Heart right ventricle (tissue), 16 donors: ENCODE results near the gene WIPF1. TPM values are rescaled to one million over a fixed set of nuclear protein-coding genes. Genes with fewer than 3 reads are reported as not detected.

Experiments
- ATAC-seq, 8 donors: fragments of 200-7000 bp; cut with Tn5 transposase; one replicate each; pipeline ENCODE4 v1.9.1; 2020; ENCODE audit warnings: mild to moderate bottlenecking in 8 of 8, moderate library complexity in 8 of 8, moderate number of reproducible peaks in 1 of 8
- DNase-seq, 2 donors: peaks; one replicate each; pipeline ENCODE4 v3.0.0-alpha.2; 2020
- H3K27ac ChIP-seq, 10 donors: fragments of 200-600 bp; sonication (generic) in 2 of 10; one replicate each; pipeline versions ENCODE4 v1.5.0 to v1.8.0; 2020 to 2022; ENCODE audit warnings: mild to moderate bottlenecking in 3 of 10
- H3K27me3 ChIP-seq, 7 donors: fragments of 200-600 bp; one replicate each; pipeline ENCODE4 v1.8.0; 2021 to 2022; ENCODE audit warnings: mild to moderate bottlenecking in 2 of 7
- H3K36me3 ChIP-seq, 9 donors: fragments of 200-600 bp; sonication (generic) in 1 of 9; one replicate each; pipeline versions ENCODE4 v1.5.0 to v1.8.0; 2020 to 2022; ENCODE audit warnings: mild to moderate bottlenecking in 2 of 9
- H3K4me1 ChIP-seq, 9 donors: fragments of 200-600 bp; sonication (generic) in 1 of 9; one replicate each; pipeline versions ENCODE4 v1.5.0 to v1.8.0; 2020 to 2022; ENCODE audit warnings: mild to moderate bottlenecking in 4 of 9
- H3K4me3 ChIP-seq, 10 donors: fragments of 200-600 bp; sonication (generic) in 2 of 10; one replicate each; pipeline versions ENCODE4 v1.5.0 to v1.8.0; 2020 to 2022; ENCODE audit warnings: mild to moderate bottlenecking in 7 of 10, moderate library complexity in 2 of 10
- H3K9me3 ChIP-seq, 11 donors: fragments of 200-600 bp in 10 of 11; sonication (generic) in 2 of 11; one replicate each; pipeline versions ENCODE4 v1.5.0 to v1.8.0; 2013 to 2022; ENCODE audit warnings: mild to moderate bottlenecking in 2 of 11, control low read depth in 1 of 11, moderate library complexity in 1 of 11
- WGBS, 2 donors: extraction: QIAGEN DNeasy Blood & Tissue Kit; methylation state at CpG; one replicate each; pipeline ENCODE4 v1.1.7; 2013; ENCODE audit warnings: inconsistent platforms in 1 of 2; 5-methylcytosine and 5-hydroxymethylcytosine counted together
- intact Hi-C, 10 donors: fragments of 100-400 bp; cut with DNase I; formaldehyde crosslinking; loops; one replicate each; pipeline versions ENCODE4 v1.11.1 to v1.14.2; 2022
- polyA plus RNA-seq, 2 donors: library from polyadenylated mRNA; stranded (reverse); fragments of 200-250 nt; gene quantifications; one replicate each; pipeline ENCODE4 v1.2.3, GENCODE V29; 2013
- total RNA-seq, 10 donors: library from RNA; stranded (reverse); fragmentation: NEBNext Ultra II Directional in 3 of 10; extraction: Animal tissue kit (Norgen Biotek cat#: 25700) in 3 of 10; gene quantifications; one replicate each; pipeline versions ENCODE4 v1.2.1 to v1.2.4, GENCODE V29; 2021 to 2023
- TF ChIP-seq, protein P1 (sequence below), 9 donors: fragments of 200-600 bp; sonication (generic) in 2 of 9; IDR thresholded peaks; one replicate each; pipeline versions ENCODE4 v1.5.0 to v1.8.0; 2021 to 2022; ENCODE audit warnings: antibody characterized with exemption in 9 of 9, mild to moderate bottlenecking in 5 of 9, moderate library complexity in 1 of 9
- donor health status: Arrhythmogenic right ventricular cardiomyopathy.
- donor health status: ischemic (EF 13 %, LVEDD 7.1; RV severe dilation, severe dysfunction).
- donor health status: healthy with polysubstance abuse.
- donor health status: DM: no; HTN: yes; CAD: no.
- donor health status: DM: no; HTN: no; CAD: no.
- donor health status: ischemic (EF 25% LVEDD 6.9; RV normal size, moderate dysfunction).
- donor health status: ischemic (EF 25% LVEDD 5.7; RV mildly dilated, moderate dysfunction).
- donor health status: healthy.
- donor health status: DM: yes; HTN: yes; CAD: no.
- donor health status: Ischemic cardiomyopathy.
- donor health status: ischemic (EF 35%, LVEDD 5.7; RV mildly dilated, moderate dysfunction).
- donor health status: nonischemic (EF 11% LVEDD 7.7; RV severe dilation, severe dysfunction).
- donor health status: DM: yes; HTN: yes; CAD: no.
- donor health status: PGD.
- donor health status: ischemic (EF 29% LVEDD 5.4; RV normal size, mild dysfunction).
- donor health status: nonischemic (EF 23%, LVEDD 6.1; RV moderate dilation, normal function).

WIPF1 gene
- total and polyA plus RNA-seq, 12 donors: 9.1 to 48.1 (median 15.6) TPM

DNA sequence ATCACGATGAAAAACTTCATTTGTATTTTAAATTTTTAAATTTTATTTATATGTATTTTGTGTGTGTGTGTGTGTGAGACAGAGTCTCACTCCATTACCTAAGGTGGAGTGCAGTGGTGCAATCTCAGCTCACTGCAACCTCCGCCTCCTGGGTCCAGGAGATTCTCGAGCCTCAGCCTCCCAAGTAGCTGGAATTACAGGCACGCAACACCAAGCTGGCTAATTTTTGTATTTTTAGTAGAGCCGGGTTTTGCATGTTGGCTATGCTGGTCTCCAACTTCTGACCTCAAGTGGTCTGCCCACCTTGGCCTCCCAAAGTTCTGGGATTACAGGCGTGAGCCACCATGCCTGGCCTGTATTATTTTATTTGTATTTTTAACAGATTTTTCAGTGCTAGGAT is 45.8 kb upstream of the WIPF1 start:
- Histone ChIP-seq H3K4me3 (no peak overlapping the region), H3K9me3 (peaks cover 0 to 17% (median 0%) of the 10 kb centered on the region in 11 donors), H3K4me1 (peaks cover 0 to 4% (median 0%) of the 10 kb centered on the region in 9 donors), H3K27ac (no peak overlapping the region), H3K36me3 (peaks cover 0 to 14% (median 0%) of the 10 kb centered on the region in 9 donors), H3K27me3 (no peaks in the 10 kb centered on the region)
- intact Hi-C loops: no loop called here
- DNase-seq (no peak), ATAC-seq (no peak)
- WGBS, 2 donors: 97 to 98% methylated on average over 6 of the region's 6 CpGs
- TF ChIP-seq, protein P1, sequence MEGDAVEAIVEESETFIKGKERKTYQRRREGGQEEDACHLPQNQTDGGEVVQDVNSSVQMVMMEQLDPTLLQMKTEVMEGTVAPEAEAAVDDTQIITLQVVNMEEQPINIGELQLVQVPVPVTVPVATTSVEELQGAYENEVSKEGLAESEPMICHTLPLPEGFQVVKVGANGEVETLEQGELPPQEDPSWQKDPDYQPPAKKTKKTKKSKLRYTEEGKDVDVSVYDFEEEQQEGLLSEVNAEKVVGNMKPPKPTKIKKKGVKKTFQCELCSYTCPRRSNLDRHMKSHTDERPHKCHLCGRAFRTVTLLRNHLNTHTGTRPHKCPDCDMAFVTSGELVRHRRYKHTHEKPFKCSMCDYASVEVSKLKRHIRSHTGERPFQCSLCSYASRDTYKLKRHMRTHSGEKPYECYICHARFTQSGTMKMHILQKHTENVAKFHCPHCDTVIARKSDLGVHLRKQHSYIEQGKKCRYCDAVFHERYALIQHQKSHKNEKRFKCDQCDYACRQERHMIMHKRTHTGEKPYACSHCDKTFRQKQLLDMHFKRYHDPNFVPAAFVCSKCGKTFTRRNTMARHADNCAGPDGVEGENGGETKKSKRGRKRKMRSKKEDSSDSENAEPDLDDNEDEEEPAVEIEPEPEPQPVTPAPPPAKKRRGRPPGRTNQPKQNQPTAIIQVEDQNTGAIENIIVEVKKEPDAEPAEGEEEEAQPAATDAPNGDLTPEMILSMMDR (IDR thresholded peaks at IDR 0.05): no peak

DNA sequence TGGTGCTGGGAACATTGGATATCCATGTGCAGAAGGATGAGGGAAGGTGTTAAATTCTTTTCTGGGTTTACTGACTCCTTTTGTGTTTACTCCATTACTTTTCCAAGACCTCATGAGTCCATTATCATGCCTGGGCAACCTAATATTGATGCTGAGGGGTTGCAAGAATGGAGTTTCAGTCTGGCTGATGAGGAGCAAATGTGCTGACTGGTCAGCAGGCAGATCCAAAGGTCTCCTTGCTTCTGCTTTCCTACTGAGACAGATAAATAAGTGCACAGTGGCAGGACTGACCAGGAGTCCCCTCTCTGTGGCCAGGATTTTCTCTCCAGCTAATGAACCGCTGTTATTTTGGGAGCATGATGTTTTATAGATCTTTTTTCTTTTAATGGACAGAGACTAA is 43.6 kb upstream of the WIPF1 start:
- no peak for DNase-seq
- WGBS, 2 donors: 86 to 90% methylated on average over 1 of the region's 1 CpG
- TF ChIP-seq, protein P1 (IDR thresholded peaks at IDR 0.05): no peak
- ATAC-seq: no peak
- Histone ChIP-seq H3K4me1 (peaks cover 0 to 6% (median 0%) of the 10 kb centered on the region in 9 donors), H3K9me3 (peaks cover 0 to 16% (median 0%) of the 10 kb centered on the region in 11 donors), H3K27ac (no peak overlapping the region), H3K4me3 (no peak overlapping the region), H3K27me3 (no peaks in the 10 kb centered on the region), H3K36me3 (no peaks in the 10 kb centered on the region)
- intact Hi-C loops: no loop called here

DNA sequence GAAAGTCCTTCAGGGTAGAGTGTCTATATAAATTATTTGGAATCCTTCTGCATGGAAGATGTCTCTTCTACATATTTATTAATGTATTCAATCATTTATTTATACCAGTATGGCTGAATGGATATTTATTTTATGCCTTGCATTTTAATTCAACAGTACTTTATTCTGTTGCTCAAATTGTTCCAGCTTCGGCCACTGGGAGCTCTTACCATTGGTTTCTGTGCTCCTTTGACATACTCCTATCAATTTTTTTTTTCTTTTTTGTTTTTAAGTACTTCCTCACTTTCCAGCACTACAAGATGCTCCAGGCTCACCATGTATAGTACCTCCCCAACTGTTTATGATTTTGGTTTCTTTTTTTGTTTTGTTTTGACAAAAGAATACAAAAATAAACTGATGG is 39.4 kb upstream of the WIPF1 start:
- no peaks in the 10 kb centered on the region for H3K36me3 ChIP-seq
- no peak overlapping the region for H3K4me3 ChIP-seq
- H3K27ac ChIP-seq: no peak overlapping the region
- TF ChIP-seq, protein P1 (IDR thresholded peaks at IDR 0.05): no peak
- DNase-seq (no peak), ATAC-seq (no peak)
- H3K9me3 ChIP-seq: peaks cover 0 to 7% (median 0%) of the 10 kb centered on the region in 11 donors
- WGBS, 2 donors: 95 to 98% methylated on average over 1 of the region's 1 CpG
- peaks cover 0 to 46% (median 30%) of the 10 kb centered on the region in 9 donors for H3K4me1 ChIP-seq
- intact Hi-C loops: no loop called here
- no peaks in the 10 kb centered on the region for H3K27me3 ChIP-seq

DNA sequence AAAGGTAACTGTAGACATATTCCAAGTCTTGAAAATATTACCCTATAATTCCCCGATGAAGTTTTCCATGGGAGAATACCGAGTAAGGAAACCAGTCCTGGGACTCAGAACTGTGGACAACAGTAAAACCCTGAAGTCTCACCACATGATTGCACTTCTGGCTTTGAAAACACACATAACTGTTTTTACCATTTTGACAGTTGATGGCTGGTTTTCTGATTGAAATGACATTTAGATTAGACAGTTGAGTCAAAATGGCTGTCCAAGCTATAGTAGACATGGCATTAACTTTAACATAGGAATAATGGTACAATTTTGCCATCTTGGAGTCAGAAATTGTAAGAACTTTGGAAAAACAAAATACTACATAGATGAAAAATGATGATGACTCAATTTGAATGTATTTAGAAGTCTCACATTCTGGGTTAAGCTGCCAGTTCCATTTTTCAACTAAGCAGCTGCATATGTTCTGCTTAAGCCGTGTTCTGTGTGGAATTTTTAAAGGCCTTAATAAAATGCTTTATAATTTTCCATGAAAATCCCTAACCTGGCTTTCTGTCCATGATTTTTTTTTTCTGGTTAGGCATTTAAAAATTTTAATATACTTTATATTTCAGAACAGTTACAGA is 38.3 kb upstream of the WIPF1 start:
- TF ChIP-seq, protein P1 (IDR thresholded peaks at IDR 0.05): no peak
- no peak for ATAC-seq
- WGBS, 2 donors: 96 to 98% methylated on average over 3 of the region's 3 CpGs
- Histone ChIP-seq H3K27ac (peak overlapping the region in 2 of 10 donors; percentile 74 to 93), H3K36me3 (peaks cover 0 to 2% (median 0%) of the 10 kb centered on the region in 9 donors), H3K9me3 (peaks cover 0 to 2% (median 0%) of the 10 kb centered on the region in 11 donors), H3K4me1 (peaks cover 0 to 57% (median 32%) of the 10 kb centered on the region in 9 donors), H3K27me3 (no peaks in the 10 kb centered on the region), H3K4me3 (no peak overlapping the region)
- no peak for DNase-seq
- intact Hi-C loops: no loop called here
